GM12891 (cell line): Measurements from ENCODE around the gene ELOVL1.

Source experiments
- DNase-seq: peaks from one replicate; pipeline ENCODE4 v3.0.0; 2011; ENCODE audit warnings: low spot score; ENCODE audit not compliant: insufficient read length
- FAIRE-seq: peaks from 2 replicates; lab custom pipeline; 2011; peaks lifted over from hg19 to GRCh38; lab: Jason Lieb, UNC
- PAX5 ChIP-seq: IDR thresholded peaks from 2 replicates; pipeline ENCODE4 v1.6.1; 2011; ENCODE audit warnings: low read length, moderate library complexity, mild to moderate bottlenecking; ENCODE audit not compliant: insufficient read depth, severe bottlenecking
- POLR2A ChIP-seq: IDR thresholded peaks from 2 replicates; pipeline ENCODE4 v1.6.1; 2011; ENCODE audit warnings: low read depth, low read length, control low read depth
- POLR2AphosphoS5 ChIP-seq: IDR thresholded peaks from 2 replicates; pipeline ENCODE4 v1.6.1; 2011; ENCODE audit warnings: low read depth, low read length, control low read depth
- POU2F2 ChIP-seq: IDR thresholded peaks from 2 replicates; pipeline ENCODE4 v1.6.1; 2011; ENCODE audit warnings: low read depth, mild to moderate bottlenecking, control low read depth, low read length, moderate library complexity
- SPI1 ChIP-seq: IDR thresholded peaks from 2 replicates; pipeline ENCODE4 v1.6.1; 2011; ENCODE audit warnings: low read depth, low read length, control low read depth
- TAF1 ChIP-seq: IDR thresholded peaks from 2 replicates; pipeline ENCODE4 v1.6.1; 2011; ENCODE audit warnings: low read depth, low read length, control low read depth

Gene ELOVL1

DNA sequence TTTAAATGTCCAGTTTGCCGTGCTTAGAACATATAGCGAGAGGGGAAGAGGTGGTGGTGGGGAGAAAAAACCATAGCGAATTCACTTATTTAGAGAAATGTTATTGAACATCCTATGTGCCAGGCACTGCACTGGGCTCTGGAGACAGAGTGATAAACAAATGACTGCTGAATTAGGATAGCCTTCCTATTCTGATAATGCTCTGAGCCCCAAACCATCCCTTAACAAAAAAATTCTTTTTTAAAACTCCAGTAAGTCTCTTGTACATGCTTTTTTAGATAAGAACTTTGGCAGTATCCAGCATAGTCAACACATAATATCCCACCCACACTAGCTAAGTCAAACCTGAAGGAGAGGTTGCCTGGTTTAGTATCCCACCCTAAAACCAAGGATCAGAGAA is 30.4 kb upstream of the ELOVL1 start:
- no peak for DNase-seq
- FAIRE-seq, result no peak
- no peak for TF ChIP-seq SPI1
- TF ChIP-seq PAX5, result no peak
- no peak for TF ChIP-seq TAF1
- TF ChIP-seq POLR2A, result no peak
- no peak for TF ChIP-seq POU2F2
- no peak for TF ChIP-seq POLR2AphosphoS5

DNA sequence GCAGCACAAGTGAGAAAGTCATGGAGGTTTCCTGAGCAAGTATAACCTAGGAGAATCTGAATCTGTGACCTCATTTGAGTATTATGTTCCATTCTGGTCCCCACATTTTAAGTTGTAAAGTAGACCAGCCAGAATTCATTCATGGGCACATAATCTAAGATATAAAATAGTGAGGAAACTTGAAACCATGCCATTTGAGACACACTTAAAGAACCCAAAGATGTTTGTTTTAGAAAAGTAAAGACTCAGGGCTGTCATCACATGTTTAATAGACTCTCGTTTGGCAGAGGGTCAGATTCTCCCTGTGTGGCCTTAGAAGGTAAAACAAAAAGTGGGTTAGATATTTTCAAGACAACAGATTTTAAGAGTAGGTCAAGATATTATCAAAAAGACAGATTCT is 28.2 kb upstream of the ELOVL1 start:
- no peak for DNase-seq
- TF ChIP-seq SPI1 (no peak), PAX5 (no peak), TAF1 (no peak), POLR2A (no peak), POLR2AphosphoS5 (no peak), POU2F2 (no peak)
- no peak for FAIRE-seq

DNA sequence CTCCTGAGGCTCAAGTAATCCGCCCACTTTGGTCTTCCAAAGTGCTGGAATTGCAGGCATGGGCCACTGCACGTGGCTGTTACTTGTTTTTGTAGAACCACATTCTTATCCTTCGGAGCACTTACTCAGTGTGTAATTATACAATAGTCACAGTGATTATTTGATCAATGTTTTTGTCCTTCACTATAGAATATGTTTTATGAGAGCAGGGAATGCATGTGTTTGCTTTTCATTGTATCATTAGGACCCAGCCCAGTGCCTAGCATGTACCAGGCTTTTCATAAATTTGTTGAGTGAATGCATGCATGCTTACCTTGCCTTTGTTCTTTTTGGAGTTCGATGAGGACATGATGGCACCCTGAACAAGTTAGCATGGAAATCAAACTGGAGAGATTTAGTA is 27.7 kb upstream of the ELOVL1 start:
- TF ChIP-seq PAX5 (no peak), TAF1 (no peak), POLR2A (no peak), POU2F2 (no peak), POLR2AphosphoS5 (no peak)
- DNase-seq, result no peak
- FAIRE-seq, result no peak

GRCh38 chr1:43392702-43393101 is 24.9 kb upstream of the ELOVL1 start:
- FAIRE-seq, result no peak
- TF ChIP-seq SPI1, result no peak
- TF ChIP-seq TAF1, result no peak
- no peak for TF ChIP-seq POLR2A
- no peak for TF ChIP-seq PAX5
- no peak for TF ChIP-seq POLR2AphosphoS5

DNA sequence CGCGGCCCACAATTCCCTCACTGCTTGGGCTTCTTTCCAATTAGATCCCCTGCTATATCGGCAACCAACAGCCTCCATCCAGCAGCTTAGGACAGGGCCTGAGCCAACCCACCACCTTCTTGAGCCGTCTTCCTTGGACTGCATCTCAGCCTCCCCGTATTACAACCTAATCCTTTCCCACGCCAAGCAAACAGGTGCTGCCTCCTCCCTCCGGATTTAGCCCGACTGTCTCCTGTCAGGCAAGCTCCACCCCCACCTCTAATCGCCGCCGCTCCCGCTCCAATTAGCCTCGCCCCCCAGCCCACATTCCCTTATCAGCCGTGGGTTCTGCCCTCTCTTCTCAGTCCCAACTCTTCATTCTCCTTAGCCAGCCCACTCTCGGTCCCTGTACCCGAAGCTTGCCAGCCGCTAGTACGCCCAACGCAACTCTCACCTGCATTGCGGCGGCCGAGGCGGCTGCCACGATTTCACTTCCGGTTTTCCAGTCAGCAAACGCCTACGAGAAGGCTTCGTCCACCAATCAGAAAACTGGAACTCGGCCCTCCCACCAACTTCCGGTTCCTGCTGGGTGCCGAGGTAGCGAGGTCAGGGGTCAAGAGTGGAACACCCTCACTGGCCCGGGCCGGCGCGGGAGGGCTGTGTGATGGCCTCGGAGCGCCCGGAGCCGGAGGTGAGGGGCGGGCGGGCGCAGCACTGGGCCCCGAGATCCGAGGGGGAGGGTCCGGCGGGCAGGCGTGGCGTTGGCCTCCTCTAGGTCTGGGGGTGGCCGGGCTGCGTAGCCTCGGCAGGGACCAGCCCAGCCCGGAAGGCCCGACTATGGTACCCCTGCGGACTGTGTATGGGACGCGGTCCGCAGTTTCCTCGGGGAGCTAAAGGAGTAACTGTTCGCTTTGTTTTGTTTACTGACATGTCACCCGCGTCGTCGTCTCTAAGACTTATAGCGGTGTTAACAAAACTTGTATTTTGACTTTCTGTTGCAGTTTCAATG is 21.8 kb upstream of the ELOVL1 start, which contains the start of the genes MED8 and SZT2:
Gene MED8 (minus strand): TSS at position 475 of the 988 bp plus-strand sequence. CDS start 36 bp downstream, at position 439.
Gene SZT2 (plus strand): TSS at position 574 of the 988 bp plus-strand sequence. CDS start 70 bp downstream, at position 644.
- TF ChIP-seq POLR2A, result peak; percentile 85
- TF ChIP-seq POLR2AphosphoS5, result peak; percentile 78
- TF ChIP-seq SPI1, result peak; percentile 86
- peak; percentile 62; the same call in 1 of the 2 replicates for TF ChIP-seq TAF1
- TF ChIP-seq POU2F2, result no peak
- peak; percentile 12 for TF ChIP-seq PAX5
- DNase-seq (peak; percentile 93), FAIRE-seq (peak; percentile 94)

More at GRCh38 chr1:43392702-43393101, 24.9 kb upstream of the ELOVL1 start:
- DNase-seq, result no peak

- no peak for TF ChIP-seq SPI1
- TF ChIP-seq POU2F2, result no peak
- no peak for TF ChIP-seq POLR2AphosphoS5
- TF ChIP-seq POLR2A, result no peak
- TF ChIP-seq PAX5, result no peak
- FAIRE-seq, result no peak
- DNase-seq, result no peak
Observed at GRCh38 chr1:43388613-43389012, 20.8 kb upstream of the ELOVL1 start.

DNA sequence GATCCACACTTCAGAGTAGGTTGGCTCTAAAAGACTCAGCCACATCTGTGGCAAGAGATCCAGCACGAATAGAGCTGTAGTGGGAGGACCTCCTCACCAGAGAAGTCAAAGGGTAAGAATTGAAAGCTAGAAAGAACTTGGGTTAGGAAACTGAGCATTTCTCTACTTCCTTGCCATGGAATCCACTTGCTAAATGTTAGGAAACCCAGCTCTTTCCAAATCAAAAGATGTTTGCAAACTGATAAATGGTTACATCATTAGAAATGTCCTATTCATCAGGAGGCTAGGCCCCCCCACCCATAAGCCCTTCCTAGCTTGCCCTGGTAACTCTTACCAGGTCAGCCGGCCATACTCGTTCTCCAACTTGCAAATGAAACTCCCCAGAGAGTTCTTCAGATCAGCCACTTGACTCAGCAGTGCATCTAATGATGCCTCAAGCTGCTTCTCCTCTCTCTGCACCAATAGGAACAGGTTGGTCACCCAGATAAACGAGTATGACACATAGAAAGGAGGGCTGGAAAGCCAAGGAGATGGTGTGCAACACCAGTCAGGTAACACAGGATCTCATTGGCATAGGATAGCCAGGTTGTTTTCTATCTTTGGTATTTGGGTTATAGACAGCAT is 20.3 kb upstream of the ELOVL1 start:
- FAIRE-seq (peak; percentile 54), DNase-seq (no peak)
- TF ChIP-seq POU2F2, result no peak
- no peak for TF ChIP-seq TAF1
- TF ChIP-seq POLR2AphosphoS5, result no peak
- no peak for TF ChIP-seq POLR2A

DNA sequence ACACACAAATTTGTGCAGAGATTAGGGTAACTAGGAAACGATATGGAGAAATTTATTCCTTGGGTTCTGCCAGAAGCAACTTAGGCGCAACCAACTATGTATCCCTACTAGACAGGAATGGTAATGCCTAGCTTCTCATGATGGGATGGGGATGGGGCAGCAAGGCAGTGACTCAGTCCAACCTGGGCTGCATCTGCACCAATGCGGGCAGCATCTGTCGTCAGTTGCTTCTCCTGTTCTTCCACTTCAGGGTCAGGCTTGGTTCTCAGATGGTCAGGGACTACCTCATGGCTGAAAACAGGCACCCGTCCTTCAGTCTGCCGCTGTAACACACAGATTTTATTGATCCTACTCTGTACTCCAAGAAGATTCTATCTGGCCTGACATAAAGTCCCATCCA is 18.9 kb upstream of the ELOVL1 start:
- FAIRE-seq, result no peak
- TF ChIP-seq POLR2AphosphoS5 (no peak), SPI1 (no peak), PAX5 (no peak), POLR2A (no peak), TAF1 (no peak), POU2F2 (no peak)
- DNase-seq, result no peak

DNA sequence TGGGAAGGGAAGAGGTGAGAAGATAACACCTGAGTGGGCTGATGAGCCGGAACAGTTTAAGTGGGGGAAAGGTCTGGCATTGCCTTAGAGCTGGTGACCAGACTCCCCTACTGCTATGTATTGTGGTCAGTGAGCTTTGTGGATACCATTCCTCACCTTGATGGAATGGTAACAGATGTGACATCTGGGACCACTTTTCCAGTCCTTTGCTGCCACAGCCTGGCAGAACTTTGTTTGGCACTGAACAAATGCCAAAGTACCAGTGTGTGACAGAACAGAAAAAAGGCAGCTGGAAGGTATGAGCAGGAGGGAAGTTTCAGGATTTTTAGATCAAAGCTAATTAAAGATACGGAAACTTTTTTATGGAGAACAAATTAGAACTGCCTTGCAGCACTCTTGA is 15.6 kb upstream of the ELOVL1 start:
- FAIRE-seq, result no peak
- TF ChIP-seq SPI1 (no peak), POLR2A (no peak), POLR2AphosphoS5 (no peak)
- DNase-seq, result no peak
